ENCODE results near the gene MCM8. TPM values are rescaled to one million over a fixed set of nuclear protein-coding genes. Genes with fewer than 3 reads are reported as not detected.

The MCM8 gene
- total RNA-seq, 2 donors from 2014 or later, result 26.1 to 43.0 TPM

GRCh38 chr20:6040958-6041807 is 90.7 kb downstream of the MCM8 start:
- H3K4me1 ChIP-seq (ENCODE audit: control insufficient read depth, insufficient read depth, low read length), result peaks cover 2% of the 10 kb centered on the region
- no peaks in the 10 kb centered on the region for H3K9me3 Mint-ChIP-seq
- H3K36me3 ChIP-seq (ENCODE audit: control insufficient read depth, insufficient read depth, low read length), result peaks cover 45% of the 10 kb centered on the region
- H3K4me3 ChIP-seq (ENCODE audit: low read length), result no peak overlapping the region
- H3K27ac ChIP-seq (ENCODE audit: low read depth, low read length), result no peak overlapping the region
- 97% methylated on average over 20 to 67 of the region's 67 CpGs for WGBS, 2 experiments (ENCODE audit: insufficient coverage in 1 of 2, insufficient read length in 1 of 2)
- no peak overlapping the region for H3K27ac Mint-ChIP-seq
- DNase-seq, result no peak
- no peak overlapping the region for H3K9ac ChIP-seq (ENCODE audit: extremely low read depth, low read length, poor library complexity, severe bottlenecking)
- H3K4me3 Mint-ChIP-seq, result no peak overlapping the region
- H3K27me3 Mint-ChIP-seq (ENCODE audit: insufficient read depth), result no peaks in the 10 kb centered on the region
- peaks cover 42% of the 10 kb centered on the region for H3K36me3 Mint-ChIP-seq (ENCODE audit: low read depth)
- no peaks in the 10 kb centered on the region for H3K9me3 ChIP-seq (ENCODE audit: control insufficient read depth, low read length)
- no peaks in the 10 kb centered on the region for H3K27me3 ChIP-seq (ENCODE audit: control insufficient read depth, insufficient read depth, low read length, poor library complexity, severe bottlenecking)
- no peaks in the 10 kb centered on the region for H3K4me1 Mint-ChIP-seq
- no peak for TF ChIP-seq CTCF (conservative IDR thresholded peaks at IDR 0.05)

DNA sequence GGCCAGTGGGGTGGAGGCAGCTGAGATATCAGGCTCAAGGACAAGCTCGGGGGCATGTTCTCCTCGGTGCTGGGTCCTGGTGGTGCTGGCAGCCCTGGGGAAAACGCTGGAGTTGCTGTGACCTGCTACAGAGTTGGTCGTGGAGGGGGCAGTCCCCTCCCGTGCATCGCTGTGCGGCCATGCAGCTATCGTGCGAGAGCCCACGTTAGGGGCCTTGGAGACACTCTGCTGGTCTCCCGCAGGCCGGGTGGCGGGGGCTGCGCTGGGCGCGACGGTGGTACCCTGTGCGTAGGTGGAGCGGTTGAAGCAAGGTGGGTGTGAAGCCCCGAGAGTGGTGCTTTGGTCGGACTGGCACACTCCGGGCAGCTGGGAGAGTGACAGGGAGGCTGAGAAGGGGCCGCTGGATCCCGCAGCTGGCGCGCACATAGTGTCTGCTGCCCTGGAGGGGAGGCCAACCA is 91.4 kb downstream of the MCM8 start:
- TF ChIP-seq CTCF (conservative IDR thresholded peaks at IDR 0.05), result no peak
- Mint-ChIP-seq H3K27me3 (ENCODE audit: insufficient read depth) (no peaks in the 10 kb centered on the region), H3K9me3 (no peaks in the 10 kb centered on the region), H3K4me3 (no peak overlapping the region), H3K27ac (no peak overlapping the region), H3K36me3 (ENCODE audit: low read depth) (peaks cover 36% of the 10 kb centered on the region), H3K4me1 (no peaks in the 10 kb centered on the region)
- H3K4me3 ChIP-seq (ENCODE audit: low read length), result no peak overlapping the region
- no peak overlapping the region for H3K9ac ChIP-seq (ENCODE audit: extremely low read depth, low read length, poor library complexity, severe bottlenecking)
- H3K27ac ChIP-seq (ENCODE audit: low read depth, low read length), result no peak overlapping the region
- WGBS, 2 experiments (ENCODE audit: insufficient coverage in 1 of 2, insufficient read length in 1 of 2), result 94 to 97% methylated on average over 26 of the region's 26 CpGs
- H3K9me3 ChIP-seq (ENCODE audit: control insufficient read depth, low read length), result no peaks in the 10 kb centered on the region
- DNase-seq, result no peak
- H3K4me1 ChIP-seq (ENCODE audit: control insufficient read depth, insufficient read depth, low read length), result peaks cover 2% of the 10 kb centered on the region
- peaks cover 38% of the 10 kb centered on the region for H3K36me3 ChIP-seq (ENCODE audit: control insufficient read depth, insufficient read depth, low read length)
- no peaks in the 10 kb centered on the region for H3K27me3 ChIP-seq (ENCODE audit: control insufficient read depth, insufficient read depth, low read length, poor library complexity, severe bottlenecking)

GRCh38 chr20:6044115-6044514 is 93.7 kb downstream of the MCM8 start:
- no peak overlapping the region for H3K27ac Mint-ChIP-seq

More at GRCh38 chr20:6044115-6044514, 93.7 kb downstream of the MCM8 start:
- Histone ChIP-seq H3K9ac (ENCODE audit: extremely low read depth, low read length, poor library complexity, severe bottlenecking) (no peak overlapping the region), H3K27me3 (ENCODE audit: control insufficient read depth, insufficient read depth, low read length, poor library complexity, severe bottlenecking) (no peaks in the 10 kb centered on the region), H3K4me1 (ENCODE audit: control insufficient read depth, insufficient read depth, low read length) (no peaks in the 10 kb centered on the region), H3K27ac (ENCODE audit: low read depth, low read length) (no peak overlapping the region), H3K9me3 (ENCODE audit: control insufficient read depth, low read length) (no peaks in the 10 kb centered on the region), H3K4me3 (ENCODE audit: low read length) (no peak overlapping the region), H3K36me3 (ENCODE audit: control insufficient read depth, insufficient read depth, low read length) (peaks cover 17% of the 10 kb centered on the region)
- no peak for TF ChIP-seq CTCF (conservative IDR thresholded peaks at IDR 0.05)
- WGBS, 2 experiments (ENCODE audit: insufficient coverage in 1 of 2, insufficient read length in 1 of 2), result 92 to 100% methylated on average over 1 to 2 of the region's 2 CpGs
- DNase-seq, result peak; percentile 83
- H3K9me3 Mint-ChIP-seq, result no peaks in the 10 kb centered on the region
- H3K27me3 Mint-ChIP-seq (ENCODE audit: insufficient read depth), result peaks cover 11% of the 10 kb centered on the region
- H3K4me1 Mint-ChIP-seq, result no peaks in the 10 kb centered on the region
- H3K4me3 Mint-ChIP-seq, result no peak overlapping the region
- H3K36me3 Mint-ChIP-seq (ENCODE audit: low read depth), result peaks cover 26% of the 10 kb centered on the region
